AG08395 (cell line): ENCODE measurements around the gene CKS2.
"Not testable (repeated sequence)": the region's sequence is repeated elsewhere in the genome, so short reads cannot be mapped to it uniquely, and the experiment has no call there.

Experiments used
- DNase-seq: peaks from one replicate; pipeline ENCODE4 v3.0.0; 2012; ENCODE audit warnings: mixed read lengths, low spot score

Gene CKS2

GRCh38 chr9:89310475-89311345, at the start of gene CKS2:
CKS2 (plus strand) TSS chr9:89311195; CDS start chr9:89311293, 98 bp downstream.
- peak; percentile 99 for DNase-seq

GRCh38 chr9:89273528-89274279, 37.3 kb upstream of the CKS2 start:
- DNase-seq, result no peak

GRCh38 chr9:89274838-89275237, 36.2 kb upstream of the CKS2 start:
- DNase-seq, result peak; percentile 45

GRCh38 chr9:89276040-89276439, 35.0 kb upstream of the CKS2 start:
- not testable (repeated sequence) for DNase-seq

- no peak for DNase-seq
Observed at GRCh38 chr9:89277043-89277442, 34.0 kb upstream of the CKS2 start.

- DNase-seq, result no peak
Observed at GRCh38 chr9:89277454-89277853, 33.5 kb upstream of the CKS2 start.

GRCh38 chr9:89278551-89278950, 32.4 kb upstream of the CKS2 start:
- no peak for DNase-seq

GRCh38 chr9:89278997-89279739, 31.8 kb upstream of the CKS2 start:
- peak; percentile 67 for DNase-seq

GRCh38 chr9:89281106-89281505, 29.9 kb upstream of the CKS2 start:
- DNase-seq, result no peak

- not testable (repeated sequence) for DNase-seq
Observed at GRCh38 chr9:89282248-89282968, 28.6 kb upstream of the CKS2 start.

GRCh38 chr9:89284076-89284475, 26.9 kb upstream of the CKS2 start:
- no peak for DNase-seq

- DNase-seq, result no peak
Observed at GRCh38 chr9:89291741-89292140, 19.3 kb upstream of the CKS2 start.

GRCh38 chr9:89293014-89293413, 18.0 kb upstream of the CKS2 start:
- no peak for DNase-seq

GRCh38 chr9:89295400-89295799, 15.6 kb upstream of the CKS2 start:
- DNase-seq, result no peak

GRCh38 chr9:89301996-89302395, 9.0 kb upstream of the CKS2 start:
- not testable (repeated sequence) for DNase-seq

GRCh38 chr9:89304020-89304833, 6.8 kb upstream of the CKS2 start:
- no peak for DNase-seq

- no peak for DNase-seq
Observed at GRCh38 chr9:89304834-89305188, 6.2 kb upstream of the CKS2 start.

GRCh38 chr9:89305868-89306267, 5.1 kb upstream of the CKS2 start:
- no peak for DNase-seq

- DNase-seq, result no peak
Observed at GRCh38 chr9:89309166-89309565, 1.8 kb upstream of the CKS2 start.

- no peak for DNase-seq
Observed at GRCh38 chr9:89309608-89310474, 1.2 kb upstream of the CKS2 start.
